ENCODE results near the gene PARP6. TPM values are rescaled to one million over a fixed set of nuclear protein-coding genes. Genes with fewer than 3 reads are reported as not detected.

The PARP6 gene
- total RNA-seq, 2 experiments from 2014 or later, result 48.7 to 50.1 TPM

GRCh38 chr15:72196409-72197040 is 75.8 kb downstream of the PARP6 start:
- ATAC-seq (no peak), DNase-seq (no peak)
- peaks cover 14% of the 10 kb centered on the region for H3K4me1 Mint-ChIP-seq (ENCODE audit: low read depth)
- peaks cover 37% of the 10 kb centered on the region for H3K36me3 Mint-ChIP-seq (ENCODE audit: low read depth)
- no peak overlapping the region for H3K27ac Mint-ChIP-seq
- ChIA-PET CTCF (interaction anchor here (0.7 kb wide), 1 partner anchor 31 kb away, joined by 3 read pairs; no protein-coding TSS in a partner anchor), POLR2A (interaction anchor here (1.2 to 3.3 kb wide), 2 partner anchors 31 to 34 kb away, joined by 3 to 23 read pairs; partner anchors contain the start of gene PKM)
- no peak overlapping the region for H3K4me3 Mint-ChIP-seq
- H3K27me3 Mint-ChIP-seq, result peaks cover 14% of the 10 kb centered on the region
- intact Hi-C loops (cut with micrococcal nuclease), result no loop called here
- H3K9me3 Mint-ChIP-seq, result no peaks in the 10 kb centered on the region
- TF ChIP-seq CTCF (IDR thresholded peaks at IDR 0.05), result no peak

- ATAC-seq (no peak), DNase-seq (no peak)
- TF ChIP-seq CTCF (IDR thresholded peaks at IDR 0.05), result no peak
- Mint-ChIP-seq H3K27ac (no peak overlapping the region), H3K9me3 (no peaks in the 10 kb centered on the region), H3K27me3 (peaks cover 20% of the 10 kb centered on the region), H3K4me1 (ENCODE audit: low read depth) (peaks cover 10% of the 10 kb centered on the region), H3K36me3 (ENCODE audit: low read depth) (peaks cover 23% of the 10 kb centered on the region), H3K4me3 (no peak overlapping the region)
- intact Hi-C loops (cut with micrococcal nuclease), result no loop called here
- POLR2A ChIA-PET, result interaction anchor here (0.8 to 1.2 kb wide), 2 partner anchors 11 to 36 kb away, joined by 3 read pairs; partner anchors contain the start of gene PKM
- CTCF ChIA-PET, result no interaction called here
These were observed 77.2 kb downstream of the PARP6 start for GRCh38 chr15:72195101-72195511.

GRCh38 chr15:72193836-72194396 is 78.4 kb downstream of the PARP6 start:
- DNase-seq (no peak), ATAC-seq (no peak)
- H3K4me3 Mint-ChIP-seq, result no peak overlapping the region
- no peak for TF ChIP-seq CTCF (IDR thresholded peaks at IDR 0.05)
- H3K9me3 Mint-ChIP-seq, result no peaks in the 10 kb centered on the region
- ChIA-PET POLR2A (interaction anchor here (0.8 to 1.3 kb wide), 2 partner anchors 10 to 22 kb away, joined by 3 read pairs; no protein-coding TSS in a partner anchor), CTCF (interaction anchor here (1.3 kb wide), 1 partner anchor 37 kb away, joined by 4 read pairs; no protein-coding TSS in a partner anchor)
- intact Hi-C loops (cut with micrococcal nuclease), result no loop called here
- peaks cover 10% of the 10 kb centered on the region for H3K4me1 Mint-ChIP-seq (ENCODE audit: low read depth)
- peaks cover 20% of the 10 kb centered on the region for H3K27me3 Mint-ChIP-seq
- peaks cover 12% of the 10 kb centered on the region for H3K36me3 Mint-ChIP-seq (ENCODE audit: low read depth)
- no peak overlapping the region for H3K27ac Mint-ChIP-seq

- Mint-ChIP-seq H3K27ac (no peak overlapping the region), H3K9me3 (no peaks in the 10 kb centered on the region), H3K27me3 (peaks cover 16% of the 10 kb centered on the region), H3K4me1 (ENCODE audit: low read depth) (peaks cover 2% of the 10 kb centered on the region), H3K36me3 (ENCODE audit: low read depth) (no peaks in the 10 kb centered on the region), H3K4me3 (no peak overlapping the region)
- CTCF ChIA-PET, result no interaction called here
- DNase-seq (no peak), ATAC-seq (no peak)
- POLR2A ChIA-PET, result no interaction called here
- intact Hi-C loops (cut with micrococcal nuclease), result no loop called here
- no peak for TF ChIP-seq CTCF (IDR thresholded peaks at IDR 0.05)
These were observed 79.9 kb downstream of the PARP6 start for GRCh38 chr15:72192416-72192815.

Other genes starting within 250 kb of the PARP6 start
- 10 to 100 TPM; 16.8 to 18.7 TPM for gene MYO9A, start 154.4 kb downstream of the PARP6 start, total RNA-seq
- gene SENP8, start 154.2 kb downstream of the PARP6 start, total RNA-seq, result 1 to 10 TPM; 2.8 TPM
- gene GRAMD2A, start 74.8 kb downstream of the PARP6 start, total RNA-seq, result not detected
- 1,000 to 10,000 TPM; 2,565 to 2,588 TPM for gene PKM, start 41.4 kb downstream of the PARP6 start, total RNA-seq
- gene CELF6, start 47.6 kb upstream of the PARP6 start, total RNA-seq, result under 1 TPM; 0.18 to 0.20 TPM
- gene HEXA, start 103.5 kb upstream of the PARP6 start, total RNA-seq, result 10 to 100 TPM; 55.8 to 66.8 TPM
- gene TMEM202, start 125.8 kb upstream of the PARP6 start, total RNA-seq, result not detected
- 100 to 1,000 TPM; 170 to 175 TPM for gene ARIH1, start 201.8 kb upstream of the PARP6 start, total RNA-seq